GM19099 (cell line): ENCODE results near the gene MBNL2.

Source experiments
- POLR2A ChIP-seq: IDR thresholded peaks from 3 replicates; pipeline ENCODE4 v1.6.1; 2011; ENCODE audit warnings: low read depth; ENCODE audit not compliant: insufficient read length; ENCODE audit errors: extremely low read depth

The MBNL2 gene, protein sequence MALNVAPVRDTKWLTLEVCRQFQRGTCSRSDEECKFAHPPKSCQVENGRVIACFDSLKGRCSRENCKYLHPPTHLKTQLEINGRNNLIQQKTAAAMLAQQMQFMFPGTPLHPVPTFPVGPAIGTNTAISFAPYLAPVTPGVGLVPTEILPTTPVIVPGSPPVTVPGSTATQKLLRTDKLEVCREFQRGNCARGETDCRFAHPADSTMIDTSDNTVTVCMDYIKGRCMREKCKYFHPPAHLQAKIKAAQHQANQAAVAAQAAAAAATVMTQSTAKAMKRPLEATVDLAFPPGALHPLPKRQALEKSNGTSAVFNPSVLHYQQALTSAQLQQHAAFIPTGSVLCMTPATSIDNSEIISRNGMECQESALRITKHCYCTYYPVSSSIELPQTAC

DNA sequence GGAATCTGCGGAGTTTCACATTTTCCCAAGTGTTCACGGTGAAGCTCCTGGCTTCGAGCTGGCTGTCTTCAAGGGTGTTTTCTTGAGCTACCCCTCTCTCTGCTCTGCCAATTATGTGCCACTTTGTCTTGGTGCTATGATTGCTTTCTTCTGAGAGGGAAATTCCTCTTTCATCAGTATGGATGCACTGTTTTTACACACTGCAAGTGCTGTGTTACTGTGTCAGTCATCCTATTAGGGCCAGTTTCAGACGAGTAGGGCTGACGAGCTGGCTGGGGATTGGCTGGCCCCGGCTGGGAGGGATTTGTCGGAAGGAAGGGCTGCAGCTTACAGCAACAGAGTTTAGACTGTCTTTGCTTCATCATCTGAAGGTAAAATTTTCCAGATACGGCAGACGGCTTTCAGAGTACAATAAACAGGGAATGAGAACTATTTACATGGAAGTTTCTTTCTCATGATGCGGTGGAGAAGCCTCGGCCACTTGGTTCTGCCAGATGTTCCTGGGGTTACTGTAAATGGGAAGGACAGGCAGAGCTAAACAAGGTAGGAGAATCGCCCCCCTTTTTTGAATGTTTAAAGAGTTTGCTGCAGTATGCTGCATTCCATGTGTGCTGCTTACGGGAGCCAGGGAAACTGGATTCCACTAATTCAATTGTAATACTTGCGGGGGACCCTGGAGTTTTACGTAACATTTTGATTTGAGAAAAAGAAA is at the start of gene MBNL2:
Gene MBNL2, plus strand, starts transcription at position 345 of the 712 bp plus-strand sequence. CDS start 53,903 bp downstream, outside the sequence.
- TF ChIP-seq POLR2A = peak; percentile 65

DNA sequence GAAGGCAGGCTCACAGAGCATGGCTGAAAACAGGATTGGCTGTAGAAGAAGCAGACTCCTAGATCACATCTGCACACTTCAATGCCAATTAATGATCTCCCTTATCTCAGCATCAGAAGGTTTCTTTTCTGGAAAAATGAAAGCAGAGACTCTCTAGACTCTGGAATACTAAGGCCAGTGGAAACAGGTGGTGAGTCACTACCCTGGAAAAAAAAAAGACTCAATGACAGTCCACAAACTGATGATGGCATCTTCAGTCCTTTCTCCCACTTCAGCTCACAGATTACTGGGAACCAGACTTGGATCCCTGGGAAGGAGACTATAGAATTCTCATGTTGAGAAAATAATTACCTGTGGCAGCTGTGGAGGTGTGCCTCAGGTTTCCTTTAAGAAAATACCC is 47.5 kb upstream of the MBNL2 start:
- TF ChIP-seq POLR2A = no peak

DNA sequence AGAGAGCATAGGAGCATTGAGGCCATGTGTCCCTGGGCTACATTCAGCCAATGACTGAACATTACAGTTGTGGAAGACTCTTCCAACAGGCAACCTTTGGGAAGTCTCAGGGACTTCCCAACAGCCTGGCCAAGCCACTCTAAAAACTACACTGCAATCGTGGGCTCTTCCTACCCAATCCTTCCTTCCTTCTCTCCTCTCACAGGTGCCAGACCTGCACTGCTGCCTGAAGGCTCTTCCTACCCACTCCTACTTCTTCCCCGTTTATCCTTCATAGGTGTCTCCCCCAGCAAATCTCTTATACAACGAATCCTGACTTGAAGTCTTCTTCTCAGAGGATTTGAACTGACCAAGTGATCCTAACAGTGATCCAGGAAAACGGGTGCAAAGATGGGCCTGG is 47.1 kb upstream of the MBNL2 start:
- TF ChIP-seq POLR2A = no peak

DNA sequence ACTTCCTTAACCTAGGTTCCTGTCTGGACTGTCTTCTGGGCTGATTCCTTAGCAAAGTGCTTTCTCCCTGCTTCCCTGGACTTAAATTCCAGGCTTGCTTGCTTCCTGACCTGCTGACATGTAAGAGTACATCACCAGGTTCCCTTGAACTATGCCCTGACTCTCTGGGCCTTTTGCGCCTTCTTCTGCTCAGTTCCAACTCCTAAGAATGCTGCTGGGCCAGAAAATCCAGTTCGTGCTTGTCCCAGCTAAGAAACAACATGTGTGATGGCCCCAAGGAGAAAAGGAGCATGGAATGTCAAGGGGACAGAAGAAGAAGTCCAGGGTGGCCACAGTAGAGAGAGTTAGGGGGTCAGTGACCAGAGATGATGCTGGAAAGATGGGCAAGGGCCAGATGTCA is 42.6 kb upstream of the MBNL2 start:
- no peak for TF ChIP-seq POLR2A

GRCh38 chr13:97182111-97182890 is 39.8 kb upstream of the MBNL2 start:
- no peak for TF ChIP-seq POLR2A

DNA sequence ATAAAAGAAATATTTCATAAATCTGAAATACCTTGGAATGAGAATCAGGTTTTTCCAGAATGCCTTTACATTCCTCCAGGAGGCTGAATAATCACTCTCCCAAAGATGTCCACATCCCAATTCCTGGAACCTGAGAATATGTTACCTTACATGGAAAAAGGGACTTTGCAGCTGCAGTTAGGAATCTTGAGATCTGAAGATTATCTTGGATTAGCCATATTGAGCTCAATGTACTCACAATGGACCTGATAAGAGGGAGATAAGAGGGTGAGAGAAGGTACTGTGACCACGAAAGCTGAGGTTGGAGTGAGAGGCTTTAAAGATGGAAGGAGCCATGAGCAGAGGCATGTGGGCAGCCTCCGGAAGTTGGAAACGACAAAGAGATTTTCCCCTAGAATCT is 36.8 kb upstream of the MBNL2 start:
- TF ChIP-seq POLR2A = no peak

- no peak for TF ChIP-seq POLR2A
These were observed 36.4 kb upstream of the MBNL2 start for GRCh38 chr13:97185751-97186150.

DNA sequence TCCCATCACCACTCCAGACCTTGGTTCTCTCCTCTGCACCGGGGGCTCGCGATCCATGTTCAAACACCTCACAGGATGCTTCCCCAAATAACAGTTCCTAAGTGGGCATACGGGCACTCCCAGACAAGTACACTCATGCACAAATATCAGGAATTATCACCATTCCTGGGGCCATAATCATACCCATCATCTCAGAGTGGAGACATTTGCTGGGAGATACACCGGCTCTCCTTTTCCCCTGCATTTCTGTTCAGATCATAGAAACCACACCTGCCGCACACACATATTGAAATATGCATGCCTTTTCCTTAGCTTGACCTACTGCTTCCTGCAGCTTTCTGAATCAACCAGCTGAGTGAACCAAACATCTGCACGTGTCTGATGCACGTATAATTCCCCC is 33.9 kb upstream of the MBNL2 start:
- no peak for TF ChIP-seq POLR2A

DNA sequence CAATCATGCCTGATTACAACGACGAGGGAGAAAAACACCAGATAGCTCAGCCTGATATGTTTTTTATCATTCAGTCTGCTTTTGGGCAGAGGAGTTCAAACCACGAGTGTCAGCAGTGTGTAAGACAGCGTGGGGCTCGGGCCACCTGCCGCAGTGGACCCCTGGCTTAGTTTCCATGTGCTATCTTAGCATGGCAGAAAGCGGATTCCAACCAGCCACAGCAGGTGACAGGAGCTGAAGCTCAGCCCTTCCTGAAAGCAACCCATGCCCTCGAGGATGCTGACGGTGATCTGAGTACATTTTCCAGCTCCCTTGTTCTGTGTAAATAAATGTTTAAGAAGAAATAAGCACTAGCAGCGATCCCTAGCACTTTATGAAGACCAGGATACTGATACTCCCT is 32.2 kb upstream of the MBNL2 start:
- TF ChIP-seq POLR2A = no peak

- no peak for TF ChIP-seq POLR2A
These were observed 31.0 kb upstream of the MBNL2 start for GRCh38 chr13:97191142-97191541.

- no peak for TF ChIP-seq POLR2A
These were observed 30.5 kb upstream of the MBNL2 start for GRCh38 chr13:97191615-97192014.

DNA sequence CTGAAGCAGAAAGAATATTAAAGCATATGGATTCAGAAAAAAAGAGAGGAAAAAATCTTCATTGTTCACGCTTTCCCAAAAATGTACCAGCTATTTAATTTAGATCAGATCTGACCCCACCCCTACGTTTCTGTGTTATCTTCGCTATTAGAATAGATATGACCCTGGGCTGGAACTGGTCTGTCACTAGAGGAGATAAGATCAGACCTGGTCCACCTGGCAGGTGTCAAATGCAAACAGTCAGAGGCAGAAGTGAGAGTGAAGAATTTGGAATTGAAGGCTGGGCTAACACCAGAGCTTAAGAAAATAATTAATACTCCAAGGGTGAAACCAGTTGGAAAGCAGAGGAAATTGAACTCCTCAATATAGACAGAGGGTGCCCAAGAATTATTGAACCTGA is 30.0 kb upstream of the MBNL2 start:
- TF ChIP-seq POLR2A = no peak

GRCh38 chr13:97193577-97193976 is 28.6 kb upstream of the MBNL2 start:
- no peak for TF ChIP-seq POLR2A

GRCh38 chr13:97194479-97194878 is 27.7 kb upstream of the MBNL2 start:
- no peak for TF ChIP-seq POLR2A

GRCh38 chr13:97196340-97196739 is 25.8 kb upstream of the MBNL2 start:
- no peak for TF ChIP-seq POLR2A

- TF ChIP-seq POLR2A = no peak
These were observed 23.4 kb upstream of the MBNL2 start for GRCh38 chr13:97198753-97199152.

DNA sequence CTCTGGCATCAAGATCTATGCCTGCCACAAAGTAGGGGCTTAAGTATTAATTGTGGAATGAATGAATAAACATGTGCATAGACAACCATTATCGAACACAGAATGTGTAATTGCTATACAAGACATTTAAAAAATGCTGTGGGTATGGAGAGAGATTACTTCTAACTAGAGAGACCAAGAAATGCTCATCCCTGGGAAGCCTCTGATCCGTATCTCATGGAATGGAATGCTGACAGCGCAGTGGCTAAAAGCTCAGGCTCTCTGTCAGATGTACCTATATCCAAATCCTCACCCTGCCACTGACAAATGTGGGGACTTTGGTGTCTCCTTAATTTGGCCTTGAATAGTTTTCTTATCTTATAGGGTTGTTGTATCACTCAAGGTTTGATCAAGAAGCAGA is 22.7 kb upstream of the MBNL2 start:
- TF ChIP-seq POLR2A = no peak
